HG03378 (cell line): Measurements from ENCODE around the gene DCLK3.

ENCODE experiments used
- ATAC-seq: cut with Tn5 transposase; IDR thresholded peaks from one replicate; pipeline ENCODE4 v1.9.1; 2021; ENCODE audit warnings: mild to moderate bottlenecking, moderate library complexity; ENCODE audit not compliant: unreplicated experiment

DCLK3 gene

GRCh38 chr3:36771931-36772330, 7.6 kb upstream of the DCLK3 start:
- ATAC-seq: no peak

DNA sequence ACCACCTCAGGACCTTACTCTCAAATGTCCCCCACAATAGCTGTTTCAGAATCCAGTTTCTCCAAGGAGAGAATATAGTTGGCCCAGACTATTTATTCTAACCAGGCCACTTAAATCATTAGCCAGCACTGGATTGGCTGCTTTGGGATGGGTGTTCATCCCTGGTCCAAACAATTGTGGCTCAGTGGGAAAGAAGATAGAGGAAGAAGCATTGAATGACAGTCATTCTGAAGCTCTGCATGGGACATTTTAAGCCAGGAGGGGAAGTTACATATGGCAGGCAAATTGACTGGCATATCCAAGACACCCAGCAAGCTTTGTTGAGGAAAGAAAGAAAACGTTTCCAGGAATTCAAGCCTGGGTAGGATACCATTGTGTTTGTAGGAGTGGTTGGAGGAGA, 5.6 kb upstream of the DCLK3 start:
- no peak for ATAC-seq

GRCh38 chr3:36765104-36765503, 751 bp upstream of the DCLK3 start:
- no peak for ATAC-seq

DNA sequence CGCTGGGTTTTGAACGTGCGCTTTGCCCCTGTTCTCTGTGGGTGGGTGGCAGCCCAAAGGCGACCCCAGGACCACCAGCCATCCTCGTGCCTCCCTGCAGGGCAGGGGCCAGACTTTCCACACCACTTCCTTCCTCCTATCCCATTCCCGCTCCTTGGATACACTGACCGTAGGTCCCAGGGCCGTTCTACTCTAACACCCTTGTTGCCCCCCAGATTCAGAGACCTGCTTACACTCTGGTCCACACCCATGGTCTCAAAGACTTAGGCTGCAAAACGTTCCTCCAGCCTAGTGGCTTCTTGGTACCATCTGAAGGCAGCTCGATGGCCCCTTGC, 318 bp upstream of the DCLK3 start:
- ATAC-seq: no peak

- no peak for ATAC-seq
Observed at GRCh38 chr3:36762918-36763849, 1.2 kb downstream of the DCLK3 start.

DNA sequence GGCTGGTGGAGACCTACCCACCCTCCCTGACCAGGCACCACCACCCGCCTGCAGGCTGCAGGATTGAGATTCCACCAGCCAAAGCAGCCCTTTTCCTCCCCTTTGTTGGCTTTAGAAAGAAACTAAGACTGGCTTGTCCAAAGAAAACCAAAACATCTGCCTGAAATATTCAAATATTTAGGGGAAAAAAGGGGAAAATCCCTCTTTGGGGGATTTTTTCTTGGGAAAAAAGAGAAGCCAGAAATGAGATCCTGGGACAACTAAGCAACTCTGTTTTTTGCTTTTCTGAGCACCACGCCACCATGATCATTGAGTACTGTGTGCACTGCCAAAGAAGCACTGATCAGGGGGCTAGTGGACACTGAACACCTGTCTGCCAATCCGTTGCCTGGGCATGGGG, 2.6 kb downstream of the DCLK3 start:
- no peak for ATAC-seq

- ATAC-seq: no peak
Observed at GRCh38 chr3:36756269-36756668, 8.1 kb downstream of the DCLK3 start.

DNA sequence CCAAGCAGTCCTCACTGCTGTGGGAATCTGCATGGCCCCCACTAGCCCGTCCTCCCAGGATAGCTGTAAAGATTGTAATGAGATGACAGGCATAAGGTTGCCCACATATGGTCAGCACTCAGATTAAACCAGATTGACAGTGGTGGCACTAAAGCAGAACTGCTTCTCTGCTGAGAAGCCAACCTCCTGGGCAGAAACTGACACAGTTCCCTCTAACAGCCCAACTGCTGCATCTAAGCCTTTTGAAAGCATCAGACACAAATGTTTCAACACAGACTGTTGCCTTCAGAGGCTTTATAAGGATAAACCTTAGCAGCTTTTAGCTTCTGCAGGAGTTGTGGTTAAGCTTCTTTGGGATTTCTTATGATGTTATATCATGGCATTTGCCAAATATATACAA, 13.0 kb downstream of the DCLK3 start:
- ATAC-seq: no peak

DNA sequence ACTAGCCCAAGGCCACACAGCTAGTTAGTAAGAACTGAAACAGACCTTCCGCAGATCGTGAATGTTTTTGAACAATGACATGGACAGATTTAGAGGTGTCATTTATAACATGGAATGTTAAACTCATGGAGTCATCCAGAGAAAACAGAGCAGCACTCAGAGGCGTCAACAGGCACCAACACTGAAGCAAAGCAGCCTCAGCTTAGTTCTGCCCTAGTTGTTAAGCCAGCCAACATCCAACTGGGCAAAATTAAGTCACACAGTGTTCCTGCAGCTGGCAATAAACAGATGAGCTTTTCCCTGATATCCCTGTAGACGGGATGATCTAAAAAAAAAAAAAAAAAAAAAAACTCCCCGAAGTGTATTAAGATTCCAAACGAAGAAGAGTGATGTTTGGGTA, 13.6 kb downstream of the DCLK3 start:
- no peak for ATAC-seq

- ATAC-seq: no peak
Observed at GRCh38 chr3:36744763-36745162, 19.6 kb downstream of the DCLK3 start.

DNA sequence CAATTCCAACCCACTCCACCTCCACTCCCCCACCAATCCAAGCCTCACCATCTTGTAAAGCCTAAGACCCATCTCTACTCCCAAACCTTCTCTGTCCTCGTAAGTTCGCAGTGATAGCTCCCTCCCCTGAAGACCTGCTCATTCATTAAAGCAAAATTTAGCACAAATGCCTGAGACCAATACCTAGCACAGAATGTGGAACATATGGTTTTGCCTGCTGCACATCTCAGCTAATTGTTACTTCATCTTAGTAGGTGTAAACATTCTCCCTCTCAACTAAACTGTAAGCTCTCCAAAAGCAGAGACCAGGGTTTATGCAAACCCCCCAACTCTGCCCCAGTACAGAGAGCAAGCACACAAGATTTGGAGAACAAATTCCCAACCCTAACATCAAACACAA, 20.5 kb downstream of the DCLK3 start:
- ATAC-seq: no peak

DNA sequence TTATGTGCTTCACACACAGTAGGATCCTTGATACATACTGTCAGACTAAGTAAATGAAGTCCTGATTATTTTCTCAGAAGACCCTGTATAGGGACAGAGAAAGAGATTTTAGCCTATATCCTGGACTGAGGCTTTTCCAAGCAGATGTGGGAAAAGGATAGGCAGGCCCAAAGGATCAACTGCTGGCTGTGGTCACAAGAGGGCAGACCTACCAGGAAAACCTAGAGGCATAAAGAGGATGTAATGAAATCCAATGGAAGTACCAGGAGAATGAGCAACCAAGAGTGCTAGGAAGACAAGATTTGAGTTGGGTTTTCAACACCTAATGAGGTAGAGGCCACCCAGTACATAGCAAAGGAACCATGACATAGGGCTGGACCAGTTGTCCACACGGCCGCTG, 23.1 kb downstream of the DCLK3 start:
- no peak for ATAC-seq

GRCh38 chr3:36740787-36741186, 23.6 kb downstream of the DCLK3 start:
- no peak for ATAC-seq

DNA sequence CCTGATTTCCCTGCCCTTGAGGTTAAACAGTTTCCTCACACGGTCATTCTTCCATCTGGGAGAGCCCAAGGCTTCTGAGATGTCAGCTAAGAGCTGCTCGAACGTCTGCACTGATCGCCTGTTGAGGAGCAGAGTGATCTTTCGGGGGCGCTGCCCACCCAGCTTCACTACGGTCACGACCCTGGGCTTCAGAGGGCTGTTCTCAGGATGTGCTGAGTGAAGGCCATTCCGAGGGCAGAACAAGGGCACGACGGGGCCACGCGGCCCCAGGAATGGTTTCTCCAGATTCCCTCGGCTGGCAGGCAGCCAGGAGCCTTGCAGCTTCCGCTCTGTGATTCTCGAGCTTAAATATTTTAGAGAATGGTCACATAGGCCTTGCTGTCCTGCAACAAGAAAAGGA, 25.7 kb downstream of the DCLK3 start:
- no peak for ATAC-seq

GRCh38 chr3:36736301-36736700, 28.1 kb downstream of the DCLK3 start:
- no peak for ATAC-seq

DNA sequence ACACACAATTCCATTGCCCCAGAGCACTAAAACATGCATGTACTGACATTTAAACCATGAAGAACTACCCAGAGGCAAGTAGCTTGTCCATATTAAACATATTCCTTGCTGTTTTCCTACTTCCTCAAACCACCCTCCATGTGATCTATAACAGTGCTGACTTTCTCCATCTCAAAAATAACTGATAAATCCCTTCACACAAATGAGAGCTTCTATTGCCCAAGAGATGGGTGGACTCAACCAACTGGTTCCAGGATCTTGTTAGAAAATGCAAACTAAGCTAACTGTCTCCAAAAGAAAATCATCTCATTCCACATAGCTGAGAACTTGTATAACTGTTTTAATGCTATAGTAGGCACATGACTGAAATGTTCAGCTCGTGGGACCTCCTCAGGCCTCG, 29.6 kb downstream of the DCLK3 start:
- no peak for ATAC-seq

DNA sequence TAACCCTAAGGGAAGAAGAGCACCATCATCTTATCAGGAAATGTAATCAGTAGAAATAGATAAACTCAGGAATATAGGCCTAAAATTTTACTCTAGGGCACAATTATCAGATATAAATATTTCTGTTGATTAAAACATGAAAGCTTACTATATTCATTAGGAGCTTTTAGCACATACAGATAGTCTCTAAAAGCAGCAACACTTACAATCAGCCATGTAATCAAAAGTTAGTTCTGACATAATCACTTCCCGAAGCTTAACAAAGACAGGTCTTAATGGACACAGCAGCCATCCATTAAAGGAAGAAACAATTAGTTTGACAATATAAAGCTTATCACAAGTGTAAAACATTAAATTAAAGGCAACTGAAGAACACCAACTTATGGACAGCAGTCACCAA, 30.6 kb downstream of the DCLK3 start:
- ATAC-seq: no peak

- ATAC-seq: no peak
Observed at GRCh38 chr3:36733162-36733696, 31.1 kb downstream of the DCLK3 start.

DNA sequence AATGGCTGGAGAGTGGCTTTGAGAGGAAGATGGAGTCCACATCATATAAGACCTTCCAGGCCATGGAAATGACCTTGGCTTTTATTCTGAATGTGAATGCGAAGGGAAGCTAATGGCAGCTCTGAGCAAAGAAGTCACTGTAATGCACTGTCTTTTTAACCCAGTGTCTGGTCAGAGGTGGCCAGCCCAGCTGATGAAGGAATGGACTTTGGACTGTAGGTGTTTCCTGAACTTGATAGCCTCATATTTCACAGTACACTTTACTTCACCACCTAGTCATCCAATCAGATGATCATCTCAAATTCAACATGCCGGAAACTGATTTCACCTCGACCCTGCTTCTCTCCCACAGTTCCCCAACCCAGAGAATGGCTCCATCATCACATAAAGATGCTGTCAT, 33.4 kb downstream of the DCLK3 start:
- no peak for ATAC-seq

DNA sequence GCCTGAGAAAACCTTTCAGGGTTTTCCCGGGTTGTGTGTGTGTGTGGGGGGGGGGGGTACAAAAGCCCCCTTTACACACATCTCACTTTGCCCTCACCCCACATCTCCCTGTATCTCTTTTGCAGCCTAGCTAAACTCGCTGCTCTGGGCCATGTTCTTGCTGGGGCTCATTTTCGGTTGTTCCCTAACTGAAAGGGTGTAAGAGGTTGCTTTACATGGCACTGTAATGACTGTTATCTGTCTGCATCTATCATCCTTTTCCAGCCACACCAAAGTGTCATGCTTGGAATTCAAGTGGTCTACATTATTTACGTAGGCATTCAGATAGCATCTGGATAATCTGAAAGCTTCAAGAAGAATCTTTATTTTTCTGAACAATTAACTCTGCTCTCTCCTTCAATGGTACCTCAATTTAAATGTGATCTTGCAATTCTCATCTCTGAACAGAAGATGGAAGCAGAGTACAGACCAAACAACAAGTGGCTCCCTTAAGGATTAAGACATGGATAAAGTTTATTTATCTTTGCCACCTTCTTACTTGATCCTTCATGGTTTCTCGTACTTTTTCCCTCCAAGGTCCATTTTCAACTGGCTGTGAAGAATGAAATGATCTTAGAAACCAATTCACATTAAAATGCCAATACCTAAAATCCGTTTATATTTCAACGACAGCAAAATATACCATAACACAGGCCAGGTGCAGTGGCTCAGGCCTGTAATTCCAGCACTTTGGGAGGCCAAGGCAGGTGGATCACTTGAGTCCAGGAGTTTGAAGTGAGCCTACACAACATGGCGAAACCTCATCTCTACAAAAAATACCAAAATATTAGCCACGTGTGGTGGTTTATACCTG, 34.9 kb downstream of the DCLK3 start:
- no peak for ATAC-seq

- ATAC-seq: no peak
Observed at GRCh38 chr3:36714343-36715086, 49.8 kb downstream of the DCLK3 start.
